ENCODE measurements around the gene MRPS18A. TPM values are rescaled to one million over a fixed set of nuclear protein-coding genes. Genes with fewer than 3 reads are reported as not detected.

The MRPS18A gene
- total and polyA plus RNA-seq, 9 of the 15 experiments (the other 6 are each of a cell fraction or from before 2014, with no cell fraction given), result 87.5 to 243 (median 125) TPM

GRCh38 chr6:43687437-43688347, at the start of gene MRPS18A (continued):
- TF ChIP-seq FOXP1 (CRISPR knock-in tag; IDR thresholded peaks at IDR 0.05) (no peak; the same call in 1 of the 2 replicates), TBP (optimal IDR thresholded peaks at IDR 0.05; ENCODE audit: low read depth, low read length) (peak; percentile 80), SMARCA5 (IDR thresholded peaks at IDR 0.05) (no peak), ZNF23 (CRISPR knock-in tag; IDR thresholded peaks at IDR 0.05) (no peak), TRIM28 (IDR thresholded peaks at IDR 0.05) (no peak), NEUROD1 (IDR thresholded peaks at IDR 0.05; ENCODE audit: borderline replicate concordance, low read depth, low read length, partially characterized antibody) (no peak), RCOR1 (IDR thresholded peaks at IDR 0.05; ENCODE audit: borderline replicate concordance in 1 of 2, low read depth in 2 of 2, low read length in 2 of 2) (peak in 1 of 2 experiments; percentile 72; a peak in 2 of 4 replicates), TGIF2 (CRISPR knock-in tag; IDR thresholded peaks at IDR 0.05) (peak; percentile 77; the same call in 1 of the 2 replicates), ARNT (IDR thresholded peaks at IDR 0.05) (no peak), ZC3H8 (IDR thresholded peaks at IDR 0.05) (no peak), ZNF445 (CRISPR knock-in tag; IDR thresholded peaks at IDR 0.05; ENCODE audit: low read depth) (no peak), CGGBP1 (CRISPR knock-in tag; IDR thresholded peaks at IDR 0.05) (no peak), RBM17 (IDR thresholded peaks at IDR 0.05; ENCODE audit: borderline replicate concordance, low read depth, low read length) (no peak), GATAD2B (IDR thresholded peaks at IDR 0.05; ENCODE audit: borderline replicate concordance) (no peak), MECOM (CRISPR knock-in tag; IDR thresholded peaks at IDR 0.05) (no peak), ZBTB11 (CRISPR knock-in tag; IDR thresholded peaks at IDR 0.05) (peak in 2 of 3 experiments; percentile 17 to 77; a peak in 1 of 6 replicates)
- TF ChIP-seq, protein P1, sequence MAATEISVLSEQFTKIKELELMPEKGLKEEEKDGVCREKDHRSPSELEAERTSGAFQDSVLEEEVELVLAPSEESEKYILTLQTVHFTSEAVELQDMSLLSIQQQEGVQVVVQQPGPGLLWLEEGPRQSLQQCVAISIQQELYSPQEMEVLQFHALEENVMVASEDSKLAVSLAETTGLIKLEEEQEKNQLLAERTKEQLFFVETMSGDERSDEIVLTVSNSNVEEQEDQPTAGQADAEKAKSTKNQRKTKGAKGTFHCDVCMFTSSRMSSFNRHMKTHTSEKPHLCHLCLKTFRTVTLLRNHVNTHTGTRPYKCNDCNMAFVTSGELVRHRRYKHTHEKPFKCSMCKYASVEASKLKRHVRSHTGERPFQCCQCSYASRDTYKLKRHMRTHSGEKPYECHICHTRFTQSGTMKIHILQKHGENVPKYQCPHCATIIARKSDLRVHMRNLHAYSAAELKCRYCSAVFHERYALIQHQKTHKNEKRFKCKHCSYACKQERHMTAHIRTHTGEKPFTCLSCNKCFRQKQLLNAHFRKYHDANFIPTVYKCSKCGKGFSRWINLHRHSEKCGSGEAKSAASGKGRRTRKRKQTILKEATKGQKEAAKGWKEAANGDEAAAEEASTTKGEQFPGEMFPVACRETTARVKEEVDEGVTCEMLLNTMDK (IDR thresholded peaks at IDR 0.05; ENCODE audit: borderline replicate concordance, insufficient read depth, low read depth, low read length, poor library complexity, severe bottlenecking), result no peak
- TF ChIP-seq, protein P2, sequence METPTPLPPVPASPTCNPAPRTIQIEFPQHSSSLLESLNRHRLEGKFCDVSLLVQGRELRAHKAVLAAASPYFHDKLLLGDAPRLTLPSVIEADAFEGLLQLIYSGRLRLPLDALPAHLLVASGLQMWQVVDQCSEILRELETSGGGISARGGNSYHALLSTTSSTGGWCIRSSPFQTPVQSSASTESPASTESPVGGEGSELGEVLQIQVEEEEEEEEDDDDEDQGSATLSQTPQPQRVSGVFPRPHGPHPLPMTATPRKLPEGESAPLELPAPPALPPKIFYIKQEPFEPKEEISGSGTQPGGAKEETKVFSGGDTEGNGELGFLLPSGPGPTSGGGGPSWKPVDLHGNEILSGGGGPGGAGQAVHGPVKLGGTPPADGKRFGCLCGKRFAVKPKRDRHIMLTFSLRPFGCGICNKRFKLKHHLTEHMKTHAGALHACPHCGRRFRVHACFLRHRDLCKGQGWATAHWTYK (CRISPR knock-in tag; IDR thresholded peaks at IDR 0.05), result peak; percentile 55; the same call in 1 of the 2 replicates
